Measurements from ENCODE around the gene KIF19. TPM values are rescaled to one million over a fixed set of nuclear protein-coding genes. Genes with fewer than 3 reads are reported as not detected.

The KIF19 gene
- total RNA-seq, 2 experiments from 2014 or later = 0.11 to 0.18 TPM

GRCh38 chr17:74368341-74369081 lies 42.5 kb downstream of the KIF19 start:
- intact Hi-C loops (cut with micrococcal nuclease) = no loop called here
- ChIA-PET CTCF (interaction anchor here (0.6 to 7.3 kb wide), 59 partner anchors 11 to 279 kb away, joined by 3 to 125 read pairs (median 5); partner anchors contain the start of gene CD300LB), POLR2A (interaction anchor here (0.6 to 1.7 kb wide), 3 partner anchors 123 to 241 kb away, joined by 3 to 4 read pairs (median 3); no protein-coding TSS in a partner anchor)
- Mint-ChIP-seq H3K4me1 (ENCODE audit: low read depth) (peaks cover 15% of the 10 kb centered on the region), H3K27me3 (no peaks in the 10 kb centered on the region), H3K27ac (no peak overlapping the region), H3K4me3 (peak overlapping the region; percentile 7), H3K9me3 (no peaks in the 10 kb centered on the region), H3K36me3 (ENCODE audit: low read depth) (no peaks in the 10 kb centered on the region)
- ATAC-seq (peak; percentile 78), DNase-seq (peak; percentile 82)
- TF ChIP-seq, protein P1, sequence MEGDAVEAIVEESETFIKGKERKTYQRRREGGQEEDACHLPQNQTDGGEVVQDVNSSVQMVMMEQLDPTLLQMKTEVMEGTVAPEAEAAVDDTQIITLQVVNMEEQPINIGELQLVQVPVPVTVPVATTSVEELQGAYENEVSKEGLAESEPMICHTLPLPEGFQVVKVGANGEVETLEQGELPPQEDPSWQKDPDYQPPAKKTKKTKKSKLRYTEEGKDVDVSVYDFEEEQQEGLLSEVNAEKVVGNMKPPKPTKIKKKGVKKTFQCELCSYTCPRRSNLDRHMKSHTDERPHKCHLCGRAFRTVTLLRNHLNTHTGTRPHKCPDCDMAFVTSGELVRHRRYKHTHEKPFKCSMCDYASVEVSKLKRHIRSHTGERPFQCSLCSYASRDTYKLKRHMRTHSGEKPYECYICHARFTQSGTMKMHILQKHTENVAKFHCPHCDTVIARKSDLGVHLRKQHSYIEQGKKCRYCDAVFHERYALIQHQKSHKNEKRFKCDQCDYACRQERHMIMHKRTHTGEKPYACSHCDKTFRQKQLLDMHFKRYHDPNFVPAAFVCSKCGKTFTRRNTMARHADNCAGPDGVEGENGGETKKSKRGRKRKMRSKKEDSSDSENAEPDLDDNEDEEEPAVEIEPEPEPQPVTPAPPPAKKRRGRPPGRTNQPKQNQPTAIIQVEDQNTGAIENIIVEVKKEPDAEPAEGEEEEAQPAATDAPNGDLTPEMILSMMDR (IDR thresholded peaks at IDR 0.05) = peak; percentile 97

GRCh38 chr17:74369221-74369620 lies 43.2 kb downstream of the KIF19 start:
- H3K36me3 Mint-ChIP-seq (ENCODE audit: low read depth) = no peaks in the 10 kb centered on the region
- H3K4me1 Mint-ChIP-seq (ENCODE audit: low read depth) = peaks cover 15% of the 10 kb centered on the region
- H3K4me3 Mint-ChIP-seq = peak overlapping the region; percentile 7
- H3K9me3 Mint-ChIP-seq = no peaks in the 10 kb centered on the region
- TF ChIP-seq, protein P1 (IDR thresholded peaks at IDR 0.05) = no peak
- peak; percentile 90 for ATAC-seq
- H3K27me3 Mint-ChIP-seq = no peaks in the 10 kb centered on the region
- H3K27ac Mint-ChIP-seq = peak overlapping the region; percentile 42
- ChIA-PET CTCF (interaction anchor here (0.8 to 7.3 kb wide), 32 partner anchors 11 to 279 kb away, joined by 3 to 125 read pairs (median 6); partner anchors contain the start of gene CD300LB), POLR2A (interaction anchor here (0.6 to 1.7 kb wide), 2 partner anchors 122 to 242 kb away, joined by 3 to 4 read pairs; no protein-coding TSS in a partner anchor)
- intact Hi-C loops (cut with micrococcal nuclease) = no loop called here
- DNase-seq = peak; percentile 86

- Mint-ChIP-seq H3K4me1 (ENCODE audit: low read depth) (peaks cover 15% of the 10 kb centered on the region), H3K27me3 (no peaks in the 10 kb centered on the region), H3K9me3 (no peaks in the 10 kb centered on the region), H3K36me3 (ENCODE audit: low read depth) (no peaks in the 10 kb centered on the region), H3K4me3 (no peak overlapping the region), H3K27ac (peak overlapping the region; percentile 42)
- DNase-seq (no peak), ATAC-seq (no peak)
- intact Hi-C loops (cut with micrococcal nuclease) = loop anchor here (10.0 kb wide), 1 partner anchor 165 kb away; the partner anchor contains the start of gene CD300LB
- POLR2A ChIA-PET = interaction anchor here (1.7 kb wide), 1 partner anchor 122 kb away, joined by 4 read pairs; no protein-coding TSS in a partner anchor
- CTCF ChIA-PET = interaction anchor here (0.8 to 7.3 kb wide), 17 partner anchors 11 to 234 kb away, joined by 3 to 125 read pairs (median 11); no protein-coding TSS in a partner anchor
- TF ChIP-seq, protein P1 (IDR thresholded peaks at IDR 0.05) = no peak
Observed at GRCh38 chr17:74369665-74370490, 43.9 kb downstream of the KIF19 start.

- POLR2A ChIA-PET = no interaction called here
- TF ChIP-seq, protein P1 (IDR thresholded peaks at IDR 0.05) = no peak
- Mint-ChIP-seq H3K4me3 (no peak overlapping the region), H3K4me1 (ENCODE audit: low read depth) (peaks cover 15% of the 10 kb centered on the region), H3K36me3 (ENCODE audit: low read depth) (no peaks in the 10 kb centered on the region), H3K27ac (no peak overlapping the region), H3K9me3 (no peaks in the 10 kb centered on the region), H3K27me3 (no peaks in the 10 kb centered on the region)
- DNase-seq (no peak), ATAC-seq (no peak)
- intact Hi-C loops (cut with micrococcal nuclease) = loop anchor here (10.0 kb wide), 1 partner anchor 163 kb away; the partner anchor contains the start of gene CD300LB
- CTCF ChIA-PET = interaction anchor here (1.5 to 7.3 kb wide), 4 partner anchors 9 to 122 kb away, joined by 5 to 125 read pairs (median 55); partner anchors contain the start of gene BTBD17
Observed at GRCh38 chr17:74371653-74372147, 45.7 kb downstream of the KIF19 start.
